Fibroblast of lung (primary cell): Measurements from ENCODE around the gene SLC39A9.

Source experiments
- EZH2 ChIP-seq: IDR thresholded peaks from 2 replicates; pipeline ENCODE4 v1.5.1; 2012; ENCODE audit warnings: low read length, control low read depth, mild to moderate bottlenecking; ENCODE audit errors: missing control alignments
- TF ChIP-seq, protein P1 (sequence below), 2 donors: IDR thresholded peaks in 1 of 2; conservative IDR thresholded peaks in 1 of 2; 1 replicate in 1 of 2; 2 replicates in 1 of 2; pipeline ENCODE4 v1.5.1; 2011 to 2012; ENCODE audit warnings: low read length in 2 of 2, control low read depth in 1 of 2, inconsistent platforms in 1 of 2, low read depth in 1 of 2, mild to moderate bottlenecking in 1 of 2

GRCh38 chr14:69408331-69408960 lies 10.0 kb downstream of the SLC39A9 start:
- TF ChIP-seq, protein P1, sequence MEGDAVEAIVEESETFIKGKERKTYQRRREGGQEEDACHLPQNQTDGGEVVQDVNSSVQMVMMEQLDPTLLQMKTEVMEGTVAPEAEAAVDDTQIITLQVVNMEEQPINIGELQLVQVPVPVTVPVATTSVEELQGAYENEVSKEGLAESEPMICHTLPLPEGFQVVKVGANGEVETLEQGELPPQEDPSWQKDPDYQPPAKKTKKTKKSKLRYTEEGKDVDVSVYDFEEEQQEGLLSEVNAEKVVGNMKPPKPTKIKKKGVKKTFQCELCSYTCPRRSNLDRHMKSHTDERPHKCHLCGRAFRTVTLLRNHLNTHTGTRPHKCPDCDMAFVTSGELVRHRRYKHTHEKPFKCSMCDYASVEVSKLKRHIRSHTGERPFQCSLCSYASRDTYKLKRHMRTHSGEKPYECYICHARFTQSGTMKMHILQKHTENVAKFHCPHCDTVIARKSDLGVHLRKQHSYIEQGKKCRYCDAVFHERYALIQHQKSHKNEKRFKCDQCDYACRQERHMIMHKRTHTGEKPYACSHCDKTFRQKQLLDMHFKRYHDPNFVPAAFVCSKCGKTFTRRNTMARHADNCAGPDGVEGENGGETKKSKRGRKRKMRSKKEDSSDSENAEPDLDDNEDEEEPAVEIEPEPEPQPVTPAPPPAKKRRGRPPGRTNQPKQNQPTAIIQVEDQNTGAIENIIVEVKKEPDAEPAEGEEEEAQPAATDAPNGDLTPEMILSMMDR (conservative IDR thresholded peaks at IDR 0.05 in 1 of 2, IDR thresholded peaks at IDR 0.05 in 1 of 2; ENCODE audit: low read depth in 1 of 2, low read length in 2 of 2): no peak
- TF ChIP-seq EZH2: no peak
